Measurements from ENCODE around the gene COLEC11.
"Not testable (repeated sequence)": the region's sequence is repeated elsewhere in the genome, so short reads cannot be mapped to it uniquely, and the experiment has no call there.

- TF ChIP-seq, protein P1, sequence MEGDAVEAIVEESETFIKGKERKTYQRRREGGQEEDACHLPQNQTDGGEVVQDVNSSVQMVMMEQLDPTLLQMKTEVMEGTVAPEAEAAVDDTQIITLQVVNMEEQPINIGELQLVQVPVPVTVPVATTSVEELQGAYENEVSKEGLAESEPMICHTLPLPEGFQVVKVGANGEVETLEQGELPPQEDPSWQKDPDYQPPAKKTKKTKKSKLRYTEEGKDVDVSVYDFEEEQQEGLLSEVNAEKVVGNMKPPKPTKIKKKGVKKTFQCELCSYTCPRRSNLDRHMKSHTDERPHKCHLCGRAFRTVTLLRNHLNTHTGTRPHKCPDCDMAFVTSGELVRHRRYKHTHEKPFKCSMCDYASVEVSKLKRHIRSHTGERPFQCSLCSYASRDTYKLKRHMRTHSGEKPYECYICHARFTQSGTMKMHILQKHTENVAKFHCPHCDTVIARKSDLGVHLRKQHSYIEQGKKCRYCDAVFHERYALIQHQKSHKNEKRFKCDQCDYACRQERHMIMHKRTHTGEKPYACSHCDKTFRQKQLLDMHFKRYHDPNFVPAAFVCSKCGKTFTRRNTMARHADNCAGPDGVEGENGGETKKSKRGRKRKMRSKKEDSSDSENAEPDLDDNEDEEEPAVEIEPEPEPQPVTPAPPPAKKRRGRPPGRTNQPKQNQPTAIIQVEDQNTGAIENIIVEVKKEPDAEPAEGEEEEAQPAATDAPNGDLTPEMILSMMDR (IDR thresholded peaks at IDR 0.05), result not testable (repeated sequence)
- TF ChIP-seq POLR2A (IDR thresholded peaks at IDR 0.05), result not testable (repeated sequence)
Observed at GRCh38 chr2:3569656-3570055, 25.3 kb upstream of the COLEC11 start.

Data from esophagus squamous epithelium (tissue), 4 donors.